WERI-Rb-1 (cell line): ENCODE results near the gene NPHP4.

Experiments used
- DNase-seq: peaks from one replicate; pipeline ENCODE4 v3.0.0-alpha.2; 2020
- H3K27ac ChIP-seq: fragments of 250-450 bp; sonication (Bioruptor Pico); 2 replicates; pipeline ENCODE4 v1.5.1; 2020; ENCODE audit warnings: mild to moderate bottlenecking, moderate library complexity
- H3K27me3 ChIP-seq: fragments of 250-450 bp; sonication (Bioruptor Pico); 2 replicates; pipeline ENCODE4 v1.5.1; 2021; ENCODE audit warnings: mild to moderate bottlenecking, low read depth, moderate library complexity; ENCODE audit not compliant: insufficient read depth, severe bottlenecking
- H3K36me3 ChIP-seq: fragments of 250-450 bp; sonication (Bioruptor Pico); 2 replicates; pipeline ENCODE4 v1.5.1; 2020; ENCODE audit warnings: mild to moderate bottlenecking, moderate library complexity
- H3K4me3 ChIP-seq: 2 replicates; pipeline ENCODE4 v1.5.1; 2011; ENCODE audit warnings: low read depth, mild to moderate bottlenecking, control low read depth, low read length
- H3K9me3 ChIP-seq: fragments of 250-450 bp; sonication (Bioruptor Pico); 2 replicates; pipeline ENCODE4 v1.5.1; 2021; ENCODE audit warnings: mild to moderate bottlenecking, moderate library complexity; ENCODE audit not compliant: severe bottlenecking
- CTCF ChIP-seq: IDR thresholded peaks from 2 replicates; pipeline ENCODE4 v1.5.1; 2011; ENCODE audit warnings: low read depth, mild to moderate bottlenecking, control low read depth, inconsistent platforms, low read length

NPHP4 gene

DNA sequence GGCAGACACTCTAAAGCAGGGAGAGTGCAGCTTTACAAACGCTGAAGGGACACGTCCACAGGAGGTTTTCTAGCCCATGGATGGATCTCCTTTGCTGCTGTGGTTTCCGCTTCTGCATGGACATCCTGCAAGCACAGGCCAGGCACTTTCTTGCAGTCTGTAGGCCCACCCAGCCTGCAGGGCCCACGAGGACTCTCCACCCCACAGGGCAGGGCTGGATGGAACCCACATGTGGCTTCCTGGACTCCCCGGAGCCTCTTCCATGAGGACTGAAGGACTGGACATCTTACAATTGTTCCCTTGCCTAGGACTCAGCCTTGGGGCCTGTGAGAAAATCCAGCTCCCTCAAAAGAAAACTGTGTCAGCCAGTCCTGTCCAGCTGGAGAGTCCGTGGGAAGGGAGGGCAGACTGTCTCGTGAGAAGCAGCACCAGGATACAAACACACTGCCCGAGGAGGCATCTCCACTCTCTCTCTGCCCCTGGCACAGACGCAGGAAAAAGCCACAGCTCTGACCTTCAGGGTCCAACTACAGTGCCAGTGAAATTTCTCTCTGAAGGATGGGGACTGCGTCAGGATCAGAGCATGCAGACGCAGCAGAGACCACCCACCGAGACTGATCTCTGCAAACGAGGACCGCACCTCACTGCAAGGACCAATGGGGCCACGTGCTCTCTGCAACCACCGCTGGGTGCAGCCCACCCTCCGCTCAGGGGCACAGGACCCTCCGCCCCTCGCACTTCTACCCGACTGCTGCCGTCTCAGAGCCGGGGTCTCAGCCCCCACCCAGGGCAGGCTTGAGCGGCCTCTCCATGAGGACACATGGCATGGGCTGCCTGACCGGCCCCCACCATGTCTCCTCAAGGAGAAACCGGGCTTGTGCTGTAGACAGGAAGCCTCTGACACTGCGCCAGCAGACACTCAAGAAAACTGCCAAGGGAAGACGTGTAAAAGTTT, 130.1 kb downstream of the NPHP4 start:
- H3K36me3 ChIP-seq = no peaks in the 10 kb centered on the region; the same call in 1 of the 2 replicates
- DNase-seq = no peak
- TF ChIP-seq CTCF = no peak
- no peak overlapping the region for H3K4me3 ChIP-seq
- H3K27ac ChIP-seq = no peak overlapping the region
- H3K27me3 ChIP-seq = no peaks in the 10 kb centered on the region
- H3K9me3 ChIP-seq = no peaks in the 10 kb centered on the region

DNA sequence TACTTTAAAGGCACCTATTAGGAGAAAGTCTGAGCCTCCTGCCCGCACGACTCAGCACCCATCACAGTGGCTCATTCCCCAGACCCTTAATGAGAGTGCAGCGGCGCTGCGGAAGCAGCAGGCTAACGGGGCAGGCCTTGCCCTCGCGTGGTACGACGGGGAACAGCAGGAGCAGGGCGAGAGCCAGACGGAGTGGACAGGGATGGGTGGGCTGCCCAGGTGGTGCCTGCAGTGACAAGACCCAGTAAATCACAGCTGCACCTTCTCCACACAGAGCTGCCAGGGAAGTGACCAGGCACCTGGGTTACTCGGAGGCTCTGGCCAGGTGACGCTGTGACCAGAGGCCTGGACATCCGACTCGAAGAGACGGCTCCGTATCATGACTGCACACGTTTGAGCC, 131.9 kb downstream of the NPHP4 start:
- no peak for DNase-seq
- no peaks in the 10 kb centered on the region for H3K9me3 ChIP-seq
- no peaks in the 10 kb centered on the region; the same call in 1 of the 2 replicates for H3K36me3 ChIP-seq
- no peaks in the 10 kb centered on the region for H3K27me3 ChIP-seq
- no peak overlapping the region for H3K27ac ChIP-seq
- H3K4me3 ChIP-seq = no peak overlapping the region
- TF ChIP-seq CTCF = peak; percentile 22

GRCh38 chr1:5859766-5860165, 132.5 kb downstream of the NPHP4 start:
- DNase-seq = no peak
- no peaks in the 10 kb centered on the region for H3K27me3 ChIP-seq
- TF ChIP-seq CTCF = no peak
- H3K36me3 ChIP-seq = no peaks in the 10 kb centered on the region; the same call in 1 of the 2 replicates
- H3K9me3 ChIP-seq = no peaks in the 10 kb centered on the region
- H3K4me3 ChIP-seq = no peak overlapping the region
- H3K27ac ChIP-seq = no peak overlapping the region

GRCh38 chr1:5858844-5859407, 133.3 kb downstream of the NPHP4 start:
- no peak for DNase-seq
- H3K9me3 ChIP-seq = no peaks in the 10 kb centered on the region
- no peaks in the 10 kb centered on the region; the same call in 1 of the 2 replicates for H3K36me3 ChIP-seq
- H3K27ac ChIP-seq = no peak overlapping the region
- no peak overlapping the region for H3K4me3 ChIP-seq
- H3K27me3 ChIP-seq = no peaks in the 10 kb centered on the region
- 0 out of 2 replicates have a peak, but pooled peaks have one; percentile 15 for TF ChIP-seq CTCF

DNA sequence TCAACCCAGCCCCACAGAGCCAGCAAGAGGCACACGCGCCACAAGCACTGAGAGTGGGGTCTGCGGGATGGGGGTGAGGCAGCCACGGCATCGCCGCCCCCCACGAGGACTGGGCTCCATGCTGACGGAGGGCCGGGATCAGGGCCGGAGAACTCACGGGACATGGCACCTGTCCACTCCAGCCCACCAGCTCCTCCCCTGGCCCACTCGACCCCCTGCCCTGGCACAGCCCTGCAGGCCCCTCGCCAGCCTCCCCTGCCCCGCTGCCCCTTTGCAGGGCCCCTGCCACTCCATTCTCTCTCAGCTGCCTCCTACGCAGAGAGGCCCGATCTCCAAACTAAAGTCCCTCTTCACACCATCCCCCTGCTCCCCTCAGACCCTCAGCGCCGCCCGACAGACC, 134.0 kb downstream of the NPHP4 start:
- H3K36me3 ChIP-seq = no peaks in the 10 kb centered on the region; the same call in 1 of the 2 replicates
- H3K4me3 ChIP-seq = no peak overlapping the region
- no peak for DNase-seq
- H3K9me3 ChIP-seq = no peaks in the 10 kb centered on the region
- no peak overlapping the region for H3K27ac ChIP-seq
- H3K27me3 ChIP-seq = no peaks in the 10 kb centered on the region
- no peak for TF ChIP-seq CTCF
